GM21529 (cell line): ENCODE measurements around the gene ALDH3B1.

Experiments
- ATAC-seq: cut with Tn5 transposase; IDR thresholded peaks from one replicate; pipeline ENCODE4 v1.9.1; 2021; ENCODE audit not compliant: unreplicated experiment

The ALDH3B1 gene

DNA sequence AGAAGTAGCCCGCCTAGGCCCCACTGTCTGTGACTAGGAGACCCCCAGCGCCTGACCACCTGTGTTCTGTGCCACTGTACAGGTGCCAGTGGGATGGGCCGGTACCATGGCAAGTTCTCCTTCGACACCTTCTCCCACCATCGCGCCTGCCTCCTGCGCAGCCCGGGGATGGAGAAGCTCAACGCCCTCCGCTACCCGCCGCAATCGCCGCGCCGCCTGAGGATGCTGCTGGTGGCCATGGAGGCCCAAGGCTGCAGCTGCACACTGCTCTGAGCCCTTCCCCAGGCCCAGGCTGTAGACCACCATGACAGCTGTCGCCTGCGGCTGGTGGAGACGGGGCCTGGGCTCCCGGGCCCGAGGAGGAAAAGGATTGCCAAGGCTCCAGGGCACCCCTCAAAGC, 17.5 kb downstream of the ALDH3B1 start:
- ATAC-seq: no peak

- no peak for ATAC-seq
Observed at GRCh38 chr11:68028802-68029545, 18.8 kb downstream of the ALDH3B1 start.

GRCh38 chr11:68030318-68031143, 20.4 kb downstream of the ALDH3B1 start, which contains the start of gene NDUFS8:
TSS of gene NDUFS8 (plus strand) at chr11:68030681. CDS start at chr11:68032152, 1,471 bp downstream.
- peak; percentile 93 for ATAC-seq

DNA sequence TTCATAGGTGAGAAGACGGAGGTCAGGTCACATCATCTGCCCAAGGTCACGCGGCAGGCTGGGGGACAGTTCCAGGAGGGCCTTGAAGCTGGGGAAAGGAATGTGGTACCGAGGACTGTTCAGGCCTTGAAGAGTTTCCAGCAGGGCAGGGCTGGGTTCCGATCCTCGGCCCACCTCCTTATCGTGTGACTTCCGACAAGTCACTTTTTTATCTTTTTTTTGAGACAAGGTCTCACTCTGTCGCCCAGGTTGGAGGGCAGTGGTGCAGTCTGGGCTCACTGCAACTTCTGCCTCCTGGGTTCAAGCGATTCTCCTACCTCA, 21.0 kb downstream of the ALDH3B1 start:
- no peak for ATAC-seq

GRCh38 chr11:68032003-68032402, 21.9 kb downstream of the ALDH3B1 start:
- ATAC-seq: no peak

DNA sequence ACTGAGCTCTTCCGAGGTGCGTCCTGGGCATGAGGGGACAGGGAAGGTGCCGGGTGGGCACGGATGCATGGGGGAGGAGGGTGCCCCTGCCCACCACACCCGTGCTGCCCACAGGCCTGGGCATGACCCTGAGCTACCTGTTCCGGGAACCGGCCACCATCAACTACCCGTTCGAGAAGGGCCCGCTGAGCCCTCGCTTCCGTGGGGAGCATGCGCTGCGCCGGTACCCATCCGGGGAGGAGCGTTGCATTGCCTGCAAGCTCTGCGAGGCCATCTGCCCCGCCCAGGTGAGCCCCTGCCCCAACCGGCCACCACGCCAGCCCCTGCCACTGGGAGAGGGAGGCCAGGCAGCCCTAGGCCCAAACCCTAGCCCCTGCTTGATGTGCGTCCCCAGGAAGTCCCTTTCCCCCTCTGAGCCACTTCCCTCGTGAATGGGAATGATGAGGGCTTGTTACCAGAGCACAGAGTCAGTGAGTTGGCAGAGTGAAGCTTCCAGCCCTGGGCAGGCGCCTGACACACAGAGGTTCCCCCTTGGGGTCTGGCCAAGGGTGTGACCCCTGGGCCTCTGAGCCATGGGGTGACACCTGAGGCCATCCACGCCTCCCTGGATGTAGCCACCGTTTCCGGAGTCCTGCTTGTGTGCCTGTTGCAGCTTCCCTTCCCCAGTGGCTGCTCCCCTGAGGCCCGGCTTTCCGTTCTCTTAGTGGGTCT, 23.0 kb downstream of the ALDH3B1 start:
- no peak for ATAC-seq

DNA sequence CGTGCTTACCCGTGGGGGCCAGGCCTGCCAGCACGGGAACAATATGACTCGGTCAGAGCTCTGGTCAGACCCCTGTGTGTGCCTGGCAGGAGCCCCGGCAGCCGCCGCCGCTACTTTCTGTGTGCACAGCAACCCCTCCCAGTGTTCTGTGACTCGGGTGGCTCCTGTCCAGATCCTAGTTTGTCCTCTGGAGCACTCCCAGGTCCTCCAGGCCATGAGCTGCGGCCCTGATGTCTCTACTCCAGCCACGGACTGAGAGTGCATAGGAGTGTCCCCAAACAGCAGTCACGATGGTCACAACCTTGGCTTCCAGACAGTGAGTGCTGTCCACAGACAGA, 23.6 kb downstream of the ALDH3B1 start:
- ATAC-seq: no peak

- no peak for ATAC-seq
Observed at GRCh38 chr11:68035266-68035876, 25.2 kb downstream of the ALDH3B1 start.

- no peak for ATAC-seq
Observed at GRCh38 chr11:68036141-68036716, 26.1 kb downstream of the ALDH3B1 start.

- no peak for ATAC-seq
Observed at GRCh38 chr11:68036717-68037239, 26.7 kb downstream of the ALDH3B1 start.

- no peak for ATAC-seq
Observed at GRCh38 chr11:68037411-68038225, 27.5 kb downstream of the ALDH3B1 start.

DNA sequence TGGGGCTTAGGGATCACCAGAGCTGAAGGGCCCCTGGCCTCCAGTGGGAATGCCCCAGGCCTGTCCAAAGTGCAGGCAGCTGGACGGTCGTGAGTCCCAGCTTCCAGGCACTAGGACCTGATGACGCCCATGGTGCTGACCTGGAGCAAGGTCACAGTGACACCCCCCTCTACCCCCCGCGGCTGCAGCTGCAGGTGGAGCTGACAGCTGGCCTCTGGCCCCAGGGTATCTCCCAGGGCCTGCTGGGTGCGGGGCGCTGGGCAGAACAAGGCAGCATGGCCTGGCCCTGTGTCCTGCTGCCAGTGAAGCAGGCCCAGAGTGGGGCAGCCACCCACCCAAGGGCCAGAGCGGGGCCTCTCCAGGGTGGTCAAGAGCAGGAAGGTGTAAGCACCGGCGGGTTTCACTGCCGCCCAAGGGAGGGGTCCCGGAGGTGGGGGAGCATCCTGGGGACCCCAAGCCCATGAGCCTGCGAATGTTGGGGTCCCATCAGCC, 28.1 kb downstream of the ALDH3B1 start:
- no peak for ATAC-seq

- peak; percentile 53 for ATAC-seq
Observed at GRCh38 chr11:68038718-68039525, 28.8 kb downstream of the ALDH3B1 start, which contains the start of gene TCIRG1. TSS of gene TCIRG1 (plus strand) at chr11:68039025. CDS start at chr11:68041272, 2,247 bp downstream.

GRCh38 chr11:68039526-68040086, 29.5 kb downstream of the ALDH3B1 start:
- ATAC-seq: no peak

- ATAC-seq: peak; percentile 52
Observed at GRCh38 chr11:68040101-68040956, 30.2 kb downstream of the ALDH3B1 start.

GRCh38 chr11:68040957-68041591, 30.9 kb downstream of the ALDH3B1 start:
- no peak for ATAC-seq

DNA sequence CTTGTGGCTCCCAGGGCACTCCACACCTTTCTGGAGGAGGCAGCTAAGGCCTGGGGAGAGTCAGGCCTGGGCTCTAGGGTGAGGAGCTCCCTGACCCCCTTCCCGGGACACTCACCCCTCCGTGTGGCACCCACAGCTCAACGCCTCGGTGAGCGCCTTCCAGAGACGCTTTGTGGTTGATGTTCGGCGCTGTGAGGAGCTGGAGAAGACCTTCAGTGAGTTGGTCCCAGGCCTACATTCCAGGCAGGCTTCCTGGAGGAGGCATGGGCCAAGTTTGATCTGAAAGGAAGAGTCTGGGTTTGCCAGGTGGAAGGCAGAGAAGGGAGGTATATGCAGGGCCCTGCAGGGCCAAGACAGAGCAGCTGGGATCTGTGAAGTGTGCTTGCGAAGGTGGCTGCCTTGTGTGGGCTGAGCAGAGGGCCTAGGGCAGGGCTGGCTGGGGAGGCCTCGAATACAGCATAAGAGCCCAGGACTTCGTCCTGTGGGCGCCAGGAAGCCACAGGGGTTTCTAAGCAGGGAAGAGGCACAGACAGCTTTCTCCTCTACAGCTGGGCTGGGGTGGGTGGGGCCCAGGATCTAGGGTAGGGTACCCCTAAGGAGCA, 31.6 kb downstream of the ALDH3B1 start:
- ATAC-seq: no peak
